PC-9 (cell line): ENCODE results near the gene ERCC6L2. TPM values are rescaled to one million over a fixed set of nuclear protein-coding genes. Genes with fewer than 3 reads are reported as not detected.

Experiments used
- BruUV-seq: library from RNA; stranded (reverse); fragments of 400-500 nt; replicated peaks from 2 replicates; lab custom pipeline; 2021; lab: Mats Ljungman, UMichigan
- CTCF ChIA-PET: fragments of 300-600 bp; sonication (Branson Sonifier 250); formaldehyde crosslinking; loops from one replicate; lab custom pipeline; 2022; ENCODE audit warnings: antibody characterized with exemption; lab: Charles Lee
- POLR2A ChIA-PET: fragments of 300-600 bp; sonication (Branson Sonifier 250); formaldehyde crosslinking; loops from one replicate; lab custom pipeline; 2022; ENCODE audit warnings: antibody characterized with exemption; ENCODE audit not compliant: unreplicated experiment; lab: Charles Lee
- DNase-seq, 2 experiments: peaks; one replicate each; pipeline versions ENCODE4 v3.0.0 to v3.0.0-alpha.2; 2015 to 2022; ENCODE audit warnings: mixed read lengths in 1 of 2
- H2AFZ ChIP-seq: fragments of 200-600 bp; sonication (generic); 2 replicates; pipeline ENCODE4 v1.8.1; 2017; ENCODE audit warnings: antibody characterized with exemption
- H3F3A ChIP-seq: fragments of 200-600 bp; sonication (generic); 2 replicates; pipeline ENCODE4 v1.8.1; 2017; ENCODE audit warnings: antibody characterized with exemption, mild to moderate bottlenecking, low read depth; ENCODE audit not compliant: insufficient read depth
- H3K27ac ChIP-seq: fragments of 200-600 bp; sonication (generic); 2 replicates; pipeline ENCODE4 v1.6.1; 2016; ENCODE audit warnings: mixed run types
- H3K27me3 ChIP-seq: fragments of 200-600 bp; sonication (generic); 2 replicates; pipeline ENCODE4 v1.6.1; 2016; ENCODE audit warnings: low read depth, mixed run types; ENCODE audit not compliant: insufficient read depth
- H3K36me3 ChIP-seq: fragments of 200-600 bp; sonication (generic); 2 replicates; pipeline ENCODE4 v1.6.1; 2016; ENCODE audit warnings: low read depth, mixed run types
- H3K4me1 ChIP-seq: fragments of 200-600 bp; sonication (generic); replicated peaks from 2 replicates; pipeline ENCODE4 v1.6.1; 2016; ENCODE audit warnings: mixed run types; ENCODE audit not compliant: insufficient read depth
- H3K4me2 ChIP-seq: fragments of 200-600 bp; sonication (generic); 2 replicates; pipeline ENCODE4 v1.6.1; 2017; ENCODE audit warnings: mixed run types
- H3K4me3 ChIP-seq: fragments of 200-600 bp; sonication (generic); 2 replicates; pipeline ENCODE4 v1.6.1; 2016; ENCODE audit warnings: mixed run types
- H3K79me2 ChIP-seq: fragments of 200-600 bp; sonication (generic); 2 replicates; pipeline ENCODE4 v1.6.1; 2017; ENCODE audit warnings: low read depth, mixed run types
- H3K9me2 ChIP-seq: fragments of 200-600 bp; sonication (generic); 2 replicates; pipeline ENCODE4 v1.8.1; 2017; ENCODE audit warnings: mild to moderate bottlenecking; ENCODE audit not compliant: insufficient read depth
- H3K9me3 ChIP-seq: fragments of 200-600 bp; sonication (generic); 2 replicates; pipeline ENCODE4 v1.8.1; 2016; ENCODE audit warnings: low read depth; ENCODE audit not compliant: insufficient read depth
- H4K20me1 ChIP-seq: fragments of 200-600 bp; sonication (generic); 2 replicates; pipeline ENCODE4 v1.8.1; 2017; ENCODE audit not compliant: insufficient read depth
- CTCF ChIP-seq: fragments of 200-600 bp; sonication (generic); conservative IDR thresholded peaks from 2 replicates; pipeline ENCODE4 v1.6.1; 2017; ENCODE audit warnings: mixed run types, antibody characterized with exemption, mild to moderate bottlenecking, moderate library complexity
- EZH2 ChIP-seq: fragments of 200-600 bp; sonication (generic); IDR thresholded peaks from 2 replicates; pipeline ENCODE4 v1.8.0; 2017; ENCODE audit warnings: antibody characterized with exemption, low read depth
- intact Hi-C: fragments of 100-400 bp; cut with micrococcal nuclease; formaldehyde crosslinking; loops from one replicate; pipeline ENCODE4 v1.10.0; 2022; ENCODE audit not compliant: unreplicated experiment
- total RNA-seq: library from RNA; stranded (reverse); gene quantifications from 2 replicates; pipeline ENCODE4 v1.2.3, GENCODE V29; 2021

Gene ERCC6L2
- total RNA-seq, 1 experiment from 2014 or later = 41.4 TPM

GRCh38 chr9:95874303-95874988 is 1.0 kb upstream of the ERCC6L2 start:
- ChIA-PET CTCF (interaction anchor here (0.6 kb wide), 1 partner anchor 414 kb away, joined by 3 read pairs; no protein-coding TSS in a partner anchor), POLR2A (interaction anchor here (0.6 kb wide), 1 partner anchor 8 kb away, joined by 9 read pairs; no protein-coding TSS in a partner anchor)
- peak; percentile 11 to 38 for DNase-seq
- Histone ChIP-seq H3K9me2 (no peaks in the 10 kb centered on the region), H3K4me2 (no peak overlapping the region; the same call in none of the 2 replicates), H4K20me1 (no peaks in the 10 kb centered on the region), H3K27ac (no peak overlapping the region; the same call in 1 of the 2 replicates), H3K27me3 (no peaks in the 10 kb centered on the region), H3K4me3 (no peak overlapping the region; the same call in 1 of the 2 replicates), H3F3A (peaks cover 11% of the 10 kb centered on the region; the same call in 1 of the 2 replicates), H3K36me3 (0 out of 2 replicates have a peak, but pooled peaks cover 4% of the 10 kb centered on the region), H2AFZ (no peak overlapping the region; the same call in 1 of the 2 replicates), H3K4me1 (peaks cover 11% of the 10 kb centered on the region), H3K79me2 (peaks cover 25% of the 10 kb centered on the region), H3K9me3 (no peaks in the 10 kb centered on the region)
- no peak for TF ChIP-seq CTCF
- no peak for TF ChIP-seq EZH2
- BruUV-seq = no TSS peak
- intact Hi-C loops = loop anchor here (2.0 kb wide), 2 partner anchors 52 to 60 kb away; no protein-coding TSS in a partner anchor

- peak in 1 of 2 experiments; percentile 37 for DNase-seq
- Histone ChIP-seq H3K9me2 (no peaks in the 10 kb centered on the region), H3K9me3 (no peaks in the 10 kb centered on the region), H3K4me1 (peaks cover 11% of the 10 kb centered on the region), H3K27me3 (no peaks in the 10 kb centered on the region), H3F3A (peaks cover 11% of the 10 kb centered on the region; the same call in 1 of the 2 replicates), H2AFZ (no peak overlapping the region; the same call in 1 of the 2 replicates), H3K4me3 (no peak overlapping the region; the same call in 1 of the 2 replicates), H3K27ac (no peak overlapping the region; the same call in 1 of the 2 replicates), H3K36me3 (0 out of 2 replicates have a peak, but pooled peaks cover 4% of the 10 kb centered on the region), H3K79me2 (peaks cover 30% of the 10 kb centered on the region), H3K4me2 (no peak overlapping the region; the same call in none of the 2 replicates), H4K20me1 (0 out of 2 replicates have a peak, but pooled peaks cover 1% of the 10 kb centered on the region)
- CTCF ChIA-PET = interaction anchor here (0.6 kb wide), 1 partner anchor 414 kb away, joined by 3 read pairs; no protein-coding TSS in a partner anchor
- TSS peak; percentile 69 for BruUV-seq
- TF ChIP-seq CTCF (no peak), EZH2 (no peak)
- POLR2A ChIA-PET = interaction anchor here (0.6 to 1.0 kb wide), 4 partner anchors 9 to 1224 kb away, joined by 4 to 9 read pairs (median 7); no protein-coding TSS in a partner anchor
- intact Hi-C loops = loop anchor here (1.0 to 5.0 kb wide), 6 partner anchors 18 to 368 kb away; no protein-coding TSS in a partner anchor
Measured at GRCh38 chr9:95874989-95875304, 544 bp upstream of the ERCC6L2 start.

GRCh38 chr9:95876138-95876444 is 600 bp downstream of the ERCC6L2 start:
- peaks cover 7% of the 10 kb centered on the region; the same call in 1 of the 2 replicates for H4K20me1 ChIP-seq
- H3K79me2 ChIP-seq = peaks cover 40% of the 10 kb centered on the region
- DNase-seq = no peak
- H2AFZ ChIP-seq = no peak overlapping the region
- intact Hi-C loops = loop anchor here (5.0 kb wide), 3 partner anchors 84 to 369 kb away; no protein-coding TSS in a partner anchor
- no peak overlapping the region for H3K4me3 ChIP-seq
- no TSS peak for BruUV-seq
- H3K4me1 ChIP-seq = peaks cover 11% of the 10 kb centered on the region
- no peaks in the 10 kb centered on the region for H3K9me2 ChIP-seq
- TF ChIP-seq EZH2 (no peak), CTCF (no peak)
- H3K27ac ChIP-seq = no peak overlapping the region; the same call in 1 of the 2 replicates
- ChIA-PET CTCF (no interaction called here), POLR2A (interaction anchor here (0.6 to 1.0 kb wide), 3 partner anchors 519 to 565 kb away, joined by 3 to 7 read pairs (median 3); no protein-coding TSS in a partner anchor)
- no peak overlapping the region for H3K4me2 ChIP-seq
- H3K9me3 ChIP-seq = no peaks in the 10 kb centered on the region
- H3F3A ChIP-seq = peaks cover 11% of the 10 kb centered on the region; the same call in 1 of the 2 replicates
- H3K27me3 ChIP-seq = no peaks in the 10 kb centered on the region
- H3K36me3 ChIP-seq = 0 out of 2 replicates have a peak, but pooled peaks cover 4% of the 10 kb centered on the region
